SK-N-SH treated with all-trans-retinoic acid at 6 μM for 48 hours (cell line): ENCODE data around the gene CACNB2.

Source experiments
- ARNTL ChIP-seq: fragments of 450-650 bp; formaldehyde crosslinking; IDR thresholded peaks from 2 replicates; pipeline ENCODE4 v1.5.0; 2020; ENCODE audit warnings: low read depth, mild to moderate bottlenecking, moderate library complexity, borderline replicate concordance
- ESRRG ChIP-seq: fragments of 250-450 bp; sonication (Bioruptor Pico); IDR thresholded peaks from 2 replicates; pipeline ENCODE4 v1.6.1; 2021; ENCODE audit warnings: mild to moderate bottlenecking
- TSHZ2 ChIP-seq: fragments of 250-450 bp; sonication (Bioruptor Pico); IDR thresholded peaks from 2 replicates; pipeline ENCODE4 v1.5.0; 2020; ENCODE audit warnings: mild to moderate bottlenecking, moderate library complexity
- ZNF8 ChIP-seq: fragments of 450-650 bp; formaldehyde crosslinking; IDR thresholded peaks from 2 replicates; pipeline ENCODE4 v1.5.0; 2020; ENCODE audit warnings: mild to moderate bottlenecking, moderate library complexity
- TF ChIP-seq, protein P1 (sequence below): fragments of 250-450 bp; sonication (Bioruptor Pico); IDR thresholded peaks from 2 replicates; pipeline ENCODE4 v1.5.1; 2020; ENCODE audit warnings: low read depth, mild to moderate bottlenecking, moderate library complexity
- TF ChIP-seq, protein P2 (sequence below): fragments of 250-450 bp; sonication (Bioruptor Pico); IDR thresholded peaks from 2 replicates; pipeline ENCODE4 v1.8.0; 2020; ENCODE audit warnings: mild to moderate bottlenecking, moderate library complexity, borderline replicate concordance

GRCh38 chr10:18362892-18363291, 222.7 kb downstream of the CACNB2 start:
- TF ChIP-seq, protein P1, sequence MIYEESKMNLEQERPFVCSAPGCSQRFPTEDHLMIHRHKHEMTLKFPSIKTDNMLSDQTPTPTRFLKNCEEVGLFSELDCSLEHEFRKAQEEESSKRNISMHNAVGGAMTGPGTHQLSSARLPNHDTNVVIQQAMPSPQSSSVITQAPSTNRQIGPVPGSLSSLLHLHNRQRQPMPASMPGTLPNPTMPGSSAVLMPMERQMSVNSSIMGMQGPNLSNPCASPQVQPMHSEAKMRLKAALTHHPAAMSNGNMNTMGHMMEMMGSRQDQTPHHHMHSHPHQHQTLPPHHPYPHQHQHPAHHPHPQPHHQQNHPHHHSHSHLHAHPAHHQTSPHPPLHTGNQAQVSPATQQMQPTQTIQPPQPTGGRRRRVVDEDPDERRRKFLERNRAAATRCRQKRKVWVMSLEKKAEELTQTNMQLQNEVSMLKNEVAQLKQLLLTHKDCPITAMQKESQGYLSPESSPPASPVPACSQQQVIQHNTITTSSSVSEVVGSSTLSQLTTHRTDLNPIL (CRISPR knock-in tag): no peak
- TF ChIP-seq, protein P2, sequence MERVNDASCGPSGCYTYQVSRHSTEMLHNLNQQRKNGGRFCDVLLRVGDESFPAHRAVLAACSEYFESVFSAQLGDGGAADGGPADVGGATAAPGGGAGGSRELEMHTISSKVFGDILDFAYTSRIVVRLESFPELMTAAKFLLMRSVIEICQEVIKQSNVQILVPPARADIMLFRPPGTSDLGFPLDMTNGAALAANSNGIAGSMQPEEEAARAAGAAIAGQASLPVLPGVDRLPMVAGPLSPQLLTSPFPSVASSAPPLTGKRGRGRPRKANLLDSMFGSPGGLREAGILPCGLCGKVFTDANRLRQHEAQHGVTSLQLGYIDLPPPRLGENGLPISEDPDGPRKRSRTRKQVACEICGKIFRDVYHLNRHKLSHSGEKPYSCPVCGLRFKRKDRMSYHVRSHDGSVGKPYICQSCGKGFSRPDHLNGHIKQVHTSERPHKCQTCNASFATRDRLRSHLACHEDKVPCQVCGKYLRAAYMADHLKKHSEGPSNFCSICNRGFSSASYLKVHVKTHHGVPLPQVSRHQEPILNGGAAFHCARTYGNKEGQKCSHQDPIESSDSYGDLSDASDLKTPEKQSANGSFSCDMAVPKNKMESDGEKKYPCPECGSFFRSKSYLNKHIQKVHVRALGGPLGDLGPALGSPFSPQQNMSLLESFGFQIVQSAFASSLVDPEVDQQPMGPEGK (CRISPR knock-in tag): no peak
- TF ChIP-seq ARNTL (CRISPR knock-in tag) (no peak), ZNF8 (no peak), TSHZ2 (no peak), ESRRG (CRISPR knock-in tag) (no peak)
